IMR-90 (cell line): ENCODE results near the gene KRT79. TPM values are rescaled to one million over a fixed set of nuclear protein-coding genes. Genes with fewer than 3 reads are reported as not detected.

Experiments used
- ATAC-seq: fragments of 200-7000 bp; cut with Tn5 transposase; 2 replicates; pipeline ENCODE4 v1.9.1; 2020; ENCODE audit warnings: low read depth, mild to moderate bottlenecking, moderate library complexity
- BruUV-seq: library from RNA; stranded (reverse); fragments of 400-500 nt; replicated peaks from 2 replicates; lab custom pipeline; 2021; lab: Mats Ljungman, UMichigan
- CTCF ChIA-PET: fragments of 300-600 bp; formaldehyde crosslinking; extraction: SDS; loops from one replicate; lab custom pipeline; 2021; ENCODE audit warnings: antibody characterized with exemption; lab: Yijun Ruan, JAX
- POLR2A ChIA-PET: fragments of 300-600 bp; sonication (Branson Sonifier 250); formaldehyde crosslinking; loops from one replicate; lab custom pipeline; 2022; ENCODE audit warnings: antibody characterized with exemption; ENCODE audit not compliant: unreplicated experiment; lab: Charles Lee
- DNase-seq: peaks from one replicate; pipeline ENCODE4 v3.0.0; 2013
- H2AFZ ChIP-seq: replicated peaks from 2 replicates; pipeline ENCODE3; 2013; ENCODE audit warnings: low read length, mild to moderate bottlenecking; ENCODE audit not compliant: poor library complexity
- H2AK5ac ChIP-seq: 2 replicates; pipeline ENCODE4 v1.6.1; 2013; ENCODE audit warnings: low read depth, low read length, inconsistent platforms
- H2AK9ac ChIP-seq: replicated peaks from 2 replicates; pipeline ENCODE3; 2013; ENCODE audit warnings: mild to moderate bottlenecking, low read depth, low read length, moderate library complexity; ENCODE audit not compliant: poor library complexity
- H2BK120ac ChIP-seq: 2 replicates; pipeline ENCODE4 v1.6.1; 2013; ENCODE audit warnings: low read depth, low read length, inconsistent platforms
- H2BK15ac ChIP-seq: 3 replicates; pipeline ENCODE4 v1.6.1; 2013; ENCODE audit warnings: low read depth, low read length, inconsistent platforms
- H2BK20ac ChIP-seq: 2 replicates; pipeline ENCODE4 v1.6.1; 2013; ENCODE audit warnings: low read depth, mild to moderate bottlenecking, inconsistent platforms, low read length, moderate library complexity
- H2BK5ac ChIP-seq: 2 replicates; pipeline ENCODE4 v1.6.1; 2013; ENCODE audit warnings: mild to moderate bottlenecking, low read depth, low read length, inconsistent platforms; ENCODE audit not compliant: poor library complexity, severe bottlenecking
- H3K14ac ChIP-seq: replicated peaks from 2 replicates; pipeline ENCODE4 v1.6.1; 2013; ENCODE audit warnings: low read depth, low read length, inconsistent platforms
- H3K18ac ChIP-seq: 2 replicates; pipeline ENCODE4 v1.6.1; 2013; ENCODE audit warnings: low read depth, low read length, control low read depth
- H3K23ac ChIP-seq: 2 replicates; pipeline ENCODE4 v1.6.1; 2013; ENCODE audit warnings: low read depth, low read length, inconsistent platforms
- H3K27ac ChIP-seq: 2 replicates; pipeline ENCODE4 v1.5.1; 2013; ENCODE audit warnings: mild to moderate bottlenecking, control low read depth, low read length; ENCODE audit not compliant: insufficient read depth
- H3K27me3 ChIP-seq: 2 replicates; pipeline ENCODE4 v1.6.1; 2013; ENCODE audit warnings: low read length; ENCODE audit not compliant: control insufficient read depth, insufficient read depth
- H3K36me3 ChIP-seq: 2 replicates; pipeline ENCODE4 v1.6.1; 2013; ENCODE audit warnings: low read length, mixed read lengths; ENCODE audit not compliant: control insufficient read depth, insufficient read depth
- H3K4ac ChIP-seq: 2 replicates; pipeline ENCODE4 v1.6.1; 2013; ENCODE audit warnings: low read depth, low read length, inconsistent platforms
- H3K4me1 ChIP-seq: 2 replicates; pipeline ENCODE4 v1.6.1; 2013; ENCODE audit warnings: low read length, mixed read lengths; ENCODE audit not compliant: control insufficient read depth, insufficient read depth
- H3K4me2 ChIP-seq: 2 replicates; pipeline ENCODE4 v1.6.1; 2013; ENCODE audit warnings: low read depth, mild to moderate bottlenecking, control low read depth, low read length, moderate library complexity
- H3K4me3 ChIP-seq: 2 replicates; pipeline ENCODE4 v1.5.1; 2013; ENCODE audit warnings: low read depth, mild to moderate bottlenecking, control low read depth, low read length, moderate library complexity; ENCODE audit not compliant: insufficient read depth
- H3K56ac ChIP-seq: 2 replicates; pipeline ENCODE4 v1.6.1; 2013; ENCODE audit warnings: low read length, inconsistent platforms; ENCODE audit not compliant: insufficient read depth; ENCODE audit errors: extremely low read depth
- H3K79me1 ChIP-seq, 2 experiments: 2 replicates each; pipeline ENCODE4 v1.6.1; 2013; ENCODE audit warnings: low read length in 2 of 2, inconsistent platforms in 1 of 2, low read depth in 1 of 2
- H3K9ac ChIP-seq: 2 replicates; pipeline ENCODE4 v1.6.1; 2013; ENCODE audit warnings: low read depth, low read length, control low read depth
- H3K9me1 ChIP-seq: 2 replicates; pipeline ENCODE4 v1.6.1; 2013; ENCODE audit warnings: low read length, inconsistent platforms; ENCODE audit not compliant: insufficient read depth
- H3K9me3 ChIP-seq: 2 replicates; pipeline ENCODE4 v1.6.1; 2013; ENCODE audit warnings: low read length; ENCODE audit not compliant: control insufficient read depth, insufficient read depth
- H4K20me1 ChIP-seq: 2 replicates; pipeline ENCODE4 v1.6.1; 2013; ENCODE audit warnings: low read length, inconsistent platforms; ENCODE audit not compliant: insufficient read depth
- H4K5ac ChIP-seq: 2 replicates; pipeline ENCODE4 v1.6.1; 2013; ENCODE audit warnings: mild to moderate bottlenecking, low read depth, low read length, control low read depth
- H4K8ac ChIP-seq, 2 experiments: 2 replicates each; pipeline ENCODE4 v1.6.1; 2013; ENCODE audit warnings: low read depth in 2 of 2, low read length in 2 of 2, control low read depth in 1 of 2, inconsistent platforms in 1 of 2
- H4K91ac ChIP-seq: 2 replicates; pipeline ENCODE4 v1.6.1; 2013; ENCODE audit warnings: low read depth, low read length, inconsistent platforms; ENCODE audit not compliant: insufficient read depth
- CEBPB ChIP-seq: IDR thresholded peaks from 2 replicates; pipeline ENCODE4 v1.6.1; 2012; ENCODE audit warnings: low read depth, low read length, improper control_type of control experiment
- CHD1 ChIP-seq: IDR thresholded peaks from 2 replicates; pipeline ENCODE4 v1.6.1; 2012; ENCODE audit warnings: low read depth, low read length, improper control_type of control experiment
- FOS ChIP-seq: fragments of 150-350 bp; IDR thresholded peaks from 2 replicates; pipeline ENCODE4 v1.6.1; 2016; ENCODE audit warnings: low read depth, low read length
- MAFK ChIP-seq: IDR thresholded peaks from 2 replicates; pipeline ENCODE4 v1.6.1; 2012; ENCODE audit warnings: low read depth, low read length, improper control_type of control experiment
- MAZ ChIP-seq: IDR thresholded peaks from 2 replicates; pipeline ENCODE4 v1.6.1; 2012; ENCODE audit warnings: low read depth, mild to moderate bottlenecking, low read length, improper control_type of control experiment, moderate library complexity, borderline replicate concordance
- MXI1 ChIP-seq: IDR thresholded peaks from 2 replicates; pipeline ENCODE4 v1.6.1; 2012; ENCODE audit warnings: low read depth, mild to moderate bottlenecking, low read length, moderate library complexity, borderline replicate concordance
- NFE2L2 ChIP-seq: fragments of 150-350 bp; IDR thresholded peaks from 2 replicates; pipeline ENCODE4 v1.6.1; 2016; ENCODE audit warnings: low read depth, mild to moderate bottlenecking, low read length
- POLR2A ChIP-seq: IDR thresholded peaks from 2 replicates; pipeline ENCODE4 v1.6.1; 2012; ENCODE audit warnings: mild to moderate bottlenecking, low read depth, low read length
- RAD21 ChIP-seq: IDR thresholded peaks from 2 replicates; pipeline ENCODE4 v1.6.1; 2012; ENCODE audit warnings: low read length, improper control_type of control experiment
- RCOR1 ChIP-seq: IDR thresholded peaks from 2 replicates; pipeline ENCODE4 v1.6.1; 2012; ENCODE audit warnings: mild to moderate bottlenecking, low read length, improper control_type of control experiment; ENCODE audit not compliant: insufficient replicate concordance
- WGBS, 2 experiments: methylation state at CpG; one replicate each; pipeline versions ENCODE4 v1.1.5 to v1.1.7; 2013; ENCODE audit warnings: missing lambda C conversion rate in 2 of 2; ENCODE audit not compliant: insufficient read length in 1 of 2; ENCODE audit errors: extremely low coverage in 2 of 2; 5-methylcytosine and 5-hydroxymethylcytosine counted together
- dilution Hi-C: fragments of 300-500 bp; cut with HindIII; formaldehyde crosslinking; loops from one replicate; pipeline ENCODE4 v1.14.3; 2018; ENCODE audit warnings: low sequenced_read_pairs; ENCODE audit not compliant: unreplicated experiment
- in situ Hi-C: fragments of 300-500 bp; cut with MboI; formaldehyde crosslinking; loops from 3 replicates; pipeline ENCODE4 v1.14.3; 2019; ENCODE audit warnings: low sequenced_read_pairs, inconsistent platforms, mixed read lengths
- intact Hi-C: fragments of 100-400 bp; cut with micrococcal nuclease; formaldehyde crosslinking; loops from 2 replicates; pipeline ENCODE4 v1.10.0; 2022
- polyA plus RNA-seq, 3 experiments: library from polyadenylated mRNA; depleted of rRNA; stranded (reverse); fragments of >200 nt; gene quantifications; 2 replicates each; pipeline ENCODE4 v1.2.3, GENCODE V29; 2012; ENCODE audit warnings: low replicate concordance in 1 of 3
- total RNA-seq: library from RNA; depleted of rRNA; stranded (reverse); fragments of >200 nt; gene quantifications from 2 replicates; pipeline ENCODE4 v1.2.3, GENCODE V29; 2012
- TF ChIP-seq, protein P1 (sequence below): fragments of 150-350 bp; IDR thresholded peaks from 2 replicates; pipeline ENCODE4 v1.6.1; 2016; ENCODE audit warnings: low read depth, mild to moderate bottlenecking, low read length, moderate library complexity, borderline replicate concordance
- TF ChIP-seq, protein P2 (sequence below): conservative IDR thresholded peaks from 2 replicates; pipeline ENCODE4 v1.5.1; 2012; ENCODE audit warnings: mild to moderate bottlenecking, low read depth, low read length, improper control_type of control experiment

The KRT79 gene
- total and polyA plus RNA-seq, 2 of the 4 experiments (the other 2 are of a cell fraction): under 0.01 to 0.24 TPM

DNA sequence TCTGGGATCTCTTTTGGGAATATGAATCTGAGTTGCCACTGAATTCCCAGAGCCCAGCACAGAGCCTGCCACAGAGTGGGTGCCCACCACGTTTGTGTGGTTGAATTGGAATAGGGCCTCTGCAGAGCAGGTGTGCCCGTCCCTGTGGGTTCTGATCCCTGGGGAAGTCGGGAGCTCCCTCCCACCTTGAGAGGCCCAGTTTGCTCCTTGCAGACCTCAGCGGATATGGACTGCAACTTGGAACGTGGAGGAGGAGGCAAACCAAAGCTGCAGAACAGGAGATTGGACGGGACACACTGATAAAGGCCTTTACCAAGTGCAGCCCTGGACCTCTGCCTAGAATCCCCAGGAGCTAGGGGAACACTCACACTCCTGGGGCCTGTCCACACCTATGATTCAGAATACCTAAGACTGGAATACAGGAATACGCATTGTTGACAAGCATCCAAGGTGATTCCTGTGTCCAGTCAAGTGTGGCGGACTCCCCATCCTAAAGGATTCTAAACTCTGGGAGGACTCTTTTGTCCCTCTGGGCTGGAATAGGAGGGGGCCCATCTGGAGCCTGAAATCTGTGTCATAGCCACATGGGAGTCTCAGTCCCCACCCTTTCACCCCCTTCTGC is 59.4 kb downstream of the KRT79 start:
- dilution Hi-C loops (no loop called here), intact Hi-C loops (no loop called here), in situ Hi-C loops (no loop called here)
- Histone ChIP-seq H3K4me3 (no peak overlapping the region), H4K5ac (no peak overlapping the region), H4K91ac (no peak overlapping the region), H2BK120ac (no peak overlapping the region), H2AFZ (no peak overlapping the region), H3K27ac (no peak overlapping the region), H3K4me1 (no peaks in the 10 kb centered on the region), H3K18ac (no peak overlapping the region), H3K79me1 (no peaks in the 10 kb centered on the region), H3K9me3 (no peaks in the 10 kb centered on the region), H2BK20ac (no peak overlapping the region), H3K27me3 (peaks cover 32% of the 10 kb centered on the region), H2BK15ac (no peak overlapping the region), H2AK9ac (no peak overlapping the region), H4K8ac (no peak overlapping the region), H3K14ac (no peak overlapping the region), H2BK5ac (no peak overlapping the region), H3K56ac (no peak overlapping the region), H3K4ac (no peak overlapping the region), H2AK5ac (no peak overlapping the region), H3K23ac (no peak overlapping the region), H3K4me2 (no peak overlapping the region), H3K9me1 (no peaks in the 10 kb centered on the region), H4K20me1 (no peaks in the 10 kb centered on the region), H3K9ac (no peak overlapping the region), H3K36me3 (no peaks in the 10 kb centered on the region)
- TF ChIP-seq, protein P1, sequence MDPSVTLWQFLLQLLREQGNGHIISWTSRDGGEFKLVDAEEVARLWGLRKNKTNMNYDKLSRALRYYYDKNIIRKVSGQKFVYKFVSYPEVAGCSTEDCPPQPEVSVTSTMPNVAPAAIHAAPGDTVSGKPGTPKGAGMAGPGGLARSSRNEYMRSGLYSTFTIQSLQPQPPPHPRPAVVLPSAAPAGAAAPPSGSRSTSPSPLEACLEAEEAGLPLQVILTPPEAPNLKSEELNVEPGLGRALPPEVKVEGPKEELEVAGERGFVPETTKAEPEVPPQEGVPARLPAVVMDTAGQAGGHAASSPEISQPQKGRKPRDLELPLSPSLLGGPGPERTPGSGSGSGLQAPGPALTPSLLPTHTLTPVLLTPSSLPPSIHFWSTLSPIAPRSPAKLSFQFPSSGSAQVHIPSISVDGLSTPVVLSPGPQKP: no peak
- TF ChIP-seq NFE2L2 (no peak), RAD21 (no peak), MXI1 (no peak), CEBPB (no peak), MAZ (no peak), MAFK (no peak), POLR2A (no peak), RCOR1 (no peak), FOS (no peak), CHD1 (no peak)
- TF ChIP-seq, protein P2, sequence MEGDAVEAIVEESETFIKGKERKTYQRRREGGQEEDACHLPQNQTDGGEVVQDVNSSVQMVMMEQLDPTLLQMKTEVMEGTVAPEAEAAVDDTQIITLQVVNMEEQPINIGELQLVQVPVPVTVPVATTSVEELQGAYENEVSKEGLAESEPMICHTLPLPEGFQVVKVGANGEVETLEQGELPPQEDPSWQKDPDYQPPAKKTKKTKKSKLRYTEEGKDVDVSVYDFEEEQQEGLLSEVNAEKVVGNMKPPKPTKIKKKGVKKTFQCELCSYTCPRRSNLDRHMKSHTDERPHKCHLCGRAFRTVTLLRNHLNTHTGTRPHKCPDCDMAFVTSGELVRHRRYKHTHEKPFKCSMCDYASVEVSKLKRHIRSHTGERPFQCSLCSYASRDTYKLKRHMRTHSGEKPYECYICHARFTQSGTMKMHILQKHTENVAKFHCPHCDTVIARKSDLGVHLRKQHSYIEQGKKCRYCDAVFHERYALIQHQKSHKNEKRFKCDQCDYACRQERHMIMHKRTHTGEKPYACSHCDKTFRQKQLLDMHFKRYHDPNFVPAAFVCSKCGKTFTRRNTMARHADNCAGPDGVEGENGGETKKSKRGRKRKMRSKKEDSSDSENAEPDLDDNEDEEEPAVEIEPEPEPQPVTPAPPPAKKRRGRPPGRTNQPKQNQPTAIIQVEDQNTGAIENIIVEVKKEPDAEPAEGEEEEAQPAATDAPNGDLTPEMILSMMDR: no peak
- ChIA-PET CTCF (no interaction called here), POLR2A (no interaction called here)
- no peak for DNase-seq
- BruUV-seq: no TSS peak
- ATAC-seq: no peak
- WGBS, 2 experiments: 25% methylated on average over 3 of the region's 8 CpGs; no CpG with 5 or more reads in 1 of the 2 experiments
